ENCODE measurements around the gene HLCS. TPM values are rescaled to one million over a fixed set of nuclear protein-coding genes. Genes with fewer than 3 reads are reported as not detected.

Gene HLCS
- polyA plus RNA-seq, 1 experiment: 16.9 TPM

GRCh38 chr21:36744560-36745231 lies 221.8 kb downstream of the HLCS start:
- peaks cover 9% of the 10 kb centered on the region for H3K27me3 ChIP-seq (ENCODE audit: control insufficient read depth, insufficient read depth, low read length)
- H3K4me3 ChIP-seq (ENCODE audit: low read depth, low read length): no peak overlapping the region
- H3K36me3 ChIP-seq (ENCODE audit: control insufficient read depth, insufficient read depth, low read length): no peaks in the 10 kb centered on the region
- CTCF ChIA-PET: interaction anchor here (0.5 to 0.8 kb wide), 2 partner anchors 10 to 25 kb away, joined by 3 read pairs; no protein-coding TSS in a partner anchor
- TF ChIP-seq CTCF (IDR thresholded peaks at IDR 0.05; ENCODE audit: insufficient read depth, low read depth, low read length): no peak
- DNase-seq (ENCODE audit: low read depth): no peak
- POLR2A ChIA-PET: no interaction called here

GRCh38 chr21:36744190-36744559 lies 222.3 kb downstream of the HLCS start:
- no peak for DNase-seq (ENCODE audit: low read depth)
- ChIA-PET CTCF (no interaction called here), POLR2A (no interaction called here)
- Histone ChIP-seq H3K4me3 (ENCODE audit: low read depth, low read length) (no peak overlapping the region), H3K27me3 (ENCODE audit: control insufficient read depth, insufficient read depth, low read length) (peaks cover 10% of the 10 kb centered on the region), H3K36me3 (ENCODE audit: control insufficient read depth, insufficient read depth, low read length) (no peaks in the 10 kb centered on the region)
- TF ChIP-seq CTCF (IDR thresholded peaks at IDR 0.05; ENCODE audit: insufficient read depth, low read depth, low read length): no peak

GRCh38 chr21:36743446-36743845 lies 223.0 kb downstream of the HLCS start:
- no peak for TF ChIP-seq CTCF (IDR thresholded peaks at IDR 0.05; ENCODE audit: insufficient read depth, low read depth, low read length)
- DNase-seq (ENCODE audit: low read depth): no peak
- Histone ChIP-seq H3K36me3 (ENCODE audit: control insufficient read depth, insufficient read depth, low read length) (no peaks in the 10 kb centered on the region), H3K4me3 (ENCODE audit: low read depth, low read length) (no peak overlapping the region), H3K27me3 (ENCODE audit: control insufficient read depth, insufficient read depth, low read length) (peaks cover 10% of the 10 kb centered on the region)
- ChIA-PET CTCF (interaction anchor here (0.7 to 1.4 kb wide), 2 partner anchors 17 to 174 kb away, joined by 3 to 6 read pairs; no protein-coding TSS in a partner anchor), POLR2A (no interaction called here)

GRCh38 chr21:36743008-36743407 lies 223.5 kb downstream of the HLCS start:
- H3K36me3 ChIP-seq (ENCODE audit: control insufficient read depth, insufficient read depth, low read length): no peaks in the 10 kb centered on the region
- TF ChIP-seq CTCF (IDR thresholded peaks at IDR 0.05; ENCODE audit: insufficient read depth, low read depth, low read length): no peak
- POLR2A ChIA-PET: no interaction called here
- CTCF ChIA-PET: interaction anchor here (0.7 to 1.4 kb wide), 2 partner anchors 17 to 174 kb away, joined by 3 to 6 read pairs; no protein-coding TSS in a partner anchor
- DNase-seq (ENCODE audit: low read depth): no peak
- H3K27me3 ChIP-seq (ENCODE audit: control insufficient read depth, insufficient read depth, low read length): peaks cover 7% of the 10 kb centered on the region
- no peak overlapping the region for H3K4me3 ChIP-seq (ENCODE audit: low read depth, low read length)

- ChIA-PET POLR2A (no interaction called here), CTCF (interaction anchor here (1.5 kb wide), 1 partner anchor 111 kb away, joined by 6 read pairs; no protein-coding TSS in a partner anchor)
- Histone ChIP-seq H3K36me3 (ENCODE audit: control insufficient read depth, insufficient read depth, low read length) (no peaks in the 10 kb centered on the region), H3K27me3 (ENCODE audit: control insufficient read depth, insufficient read depth, low read length) (peaks cover 11% of the 10 kb centered on the region), H3K4me3 (ENCODE audit: low read depth, low read length) (no peak overlapping the region)
- no peak for DNase-seq (ENCODE audit: low read depth)
- no peak for TF ChIP-seq CTCF (IDR thresholded peaks at IDR 0.05; ENCODE audit: insufficient read depth, low read depth, low read length)
These were observed 225.0 kb downstream of the HLCS start for GRCh38 chr21:36741506-36741905.

Measured in BJ (cell line).